GM19240 (cell line): ENCODE measurements around the gene ARID5A.

ENCODE experiments used
- DNase-seq: peaks from one replicate; pipeline ENCODE4 v3.0.0; 2011; ENCODE audit warnings: low spot score; ENCODE audit not compliant: insufficient read length

ARID5A gene

DNA sequence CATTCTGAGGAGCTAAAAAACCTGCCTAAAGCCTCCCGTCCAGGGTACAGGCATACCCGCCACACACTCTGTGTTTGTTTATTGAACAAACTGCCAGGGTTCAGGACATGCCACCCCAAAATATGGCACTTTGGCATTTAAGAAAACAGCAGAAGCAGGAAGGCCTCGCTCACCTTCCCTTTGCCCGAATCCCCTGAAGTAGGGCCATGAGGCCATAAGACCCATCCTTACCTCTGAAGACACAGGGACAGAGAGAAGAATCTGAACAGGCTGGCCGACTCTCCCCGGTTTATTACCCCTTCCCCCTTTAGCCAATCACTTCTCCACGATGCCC is 29.7 kb upstream of the ARID5A start:
- no peak for DNase-seq

DNA sequence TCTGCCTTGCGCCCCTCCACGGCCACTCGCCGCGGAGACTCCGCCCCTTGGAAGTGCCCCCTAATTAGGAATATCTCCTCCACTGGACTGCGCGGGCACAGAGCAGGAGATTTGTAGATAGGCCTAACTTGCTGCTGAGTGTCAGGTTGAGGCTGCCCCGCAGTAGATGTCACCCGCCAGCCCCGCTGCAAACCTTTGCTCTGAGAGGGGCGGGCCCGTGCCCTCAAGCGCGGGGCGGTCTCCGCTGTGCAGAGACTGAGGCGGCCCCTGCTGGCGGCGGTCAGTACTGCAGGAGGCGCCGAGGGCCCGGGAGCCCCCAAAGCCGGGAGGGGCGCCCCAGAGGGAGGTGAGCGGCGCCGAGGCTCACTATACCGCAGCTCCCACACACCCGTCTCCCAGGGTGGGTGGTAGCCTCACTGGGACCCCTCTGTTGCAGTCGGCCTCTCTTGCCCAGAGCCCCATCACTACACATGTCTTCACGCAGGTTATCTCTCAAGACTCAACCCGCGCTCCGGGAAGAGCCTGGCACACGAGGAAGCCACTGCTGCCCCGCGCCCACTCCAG is 28.5 kb upstream of the ARID5A start:
- peak; percentile 70 for DNase-seq

DNA sequence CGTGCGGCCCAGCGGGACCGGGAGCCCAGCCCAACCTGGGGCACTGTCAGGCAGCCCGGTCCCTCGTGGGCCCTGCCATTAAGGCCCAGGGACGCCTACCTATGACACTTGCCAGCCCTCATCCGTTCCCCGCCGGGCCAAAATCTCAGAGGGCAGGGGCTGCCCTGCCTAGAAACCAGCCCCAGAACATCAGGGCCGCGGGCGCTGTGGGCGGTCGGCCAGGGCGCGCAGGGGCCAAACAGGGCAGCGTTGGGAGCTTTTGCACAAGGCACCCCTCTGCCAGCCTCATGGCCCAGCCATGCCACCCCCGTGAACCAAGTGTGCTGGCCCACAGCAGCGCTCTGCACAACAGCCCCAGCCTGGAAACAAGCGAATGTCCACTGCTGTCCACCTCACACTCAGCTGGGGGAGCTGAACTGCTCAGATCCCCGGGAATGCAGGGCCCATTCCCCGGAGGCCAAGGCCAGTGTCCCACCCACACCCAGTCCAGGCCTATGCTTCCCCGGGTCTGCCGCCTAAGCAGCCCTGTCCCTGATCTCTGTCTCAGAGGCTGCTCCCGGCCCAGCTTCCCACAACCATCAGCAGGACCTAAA is 27.9 kb upstream of the ARID5A start:
- DNase-seq: no peak

DNA sequence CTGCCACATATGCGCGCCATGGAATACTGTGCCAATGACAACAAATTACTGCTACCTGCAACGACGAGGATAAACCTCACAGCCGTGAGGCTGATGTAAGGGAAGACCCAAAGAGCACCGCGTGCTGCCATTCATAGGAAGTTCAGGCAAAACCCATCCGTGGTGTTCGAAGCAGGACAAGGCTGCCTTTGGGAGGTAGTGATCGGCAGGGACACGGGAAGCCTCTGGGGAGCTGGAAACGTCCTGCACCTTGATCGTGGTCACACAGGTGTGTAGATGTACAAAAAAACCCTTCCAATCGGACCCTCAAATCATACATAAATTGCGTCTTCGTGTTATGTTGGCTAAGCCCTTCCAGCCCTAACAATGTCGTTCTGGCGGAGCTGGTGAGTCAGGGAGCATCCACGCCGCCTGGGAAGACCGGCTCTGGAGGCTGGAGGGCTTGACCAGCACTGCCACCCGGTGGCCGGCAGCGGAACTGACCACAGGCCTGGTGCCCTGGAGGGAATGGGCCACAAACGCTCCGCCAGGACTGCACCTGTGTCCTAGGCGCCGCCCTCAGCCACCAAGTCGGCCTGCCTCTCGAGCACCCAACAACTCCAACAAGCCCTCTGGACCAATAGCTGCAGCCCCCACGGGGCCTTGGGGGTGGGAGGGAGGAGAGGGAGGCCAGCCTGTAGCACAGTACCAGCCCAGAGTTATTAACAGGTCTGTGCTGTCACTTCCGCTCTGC is 27.3 kb upstream of the ARID5A start:
- DNase-seq: peak; percentile 42

DNA sequence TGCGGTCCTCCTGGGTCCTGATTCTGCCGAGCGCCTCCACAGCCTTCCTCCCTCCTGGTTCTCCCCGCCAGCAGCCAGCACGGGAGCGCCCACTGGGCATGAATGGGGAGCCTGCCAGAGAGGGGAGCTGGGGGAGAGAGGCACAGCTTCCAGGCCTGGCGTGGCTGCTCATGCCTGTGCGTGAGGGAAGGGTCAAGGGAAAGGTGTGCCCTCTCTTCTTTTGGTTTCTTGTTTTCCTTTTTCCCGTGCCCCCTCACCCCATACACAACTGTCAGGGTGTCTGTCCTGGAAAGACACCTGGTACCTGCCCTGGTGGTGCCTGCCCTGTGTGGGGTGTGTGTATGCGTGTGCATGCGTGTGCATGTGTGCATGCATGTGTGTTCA is 26.7 kb upstream of the ARID5A start:
- no peak for DNase-seq

DNA sequence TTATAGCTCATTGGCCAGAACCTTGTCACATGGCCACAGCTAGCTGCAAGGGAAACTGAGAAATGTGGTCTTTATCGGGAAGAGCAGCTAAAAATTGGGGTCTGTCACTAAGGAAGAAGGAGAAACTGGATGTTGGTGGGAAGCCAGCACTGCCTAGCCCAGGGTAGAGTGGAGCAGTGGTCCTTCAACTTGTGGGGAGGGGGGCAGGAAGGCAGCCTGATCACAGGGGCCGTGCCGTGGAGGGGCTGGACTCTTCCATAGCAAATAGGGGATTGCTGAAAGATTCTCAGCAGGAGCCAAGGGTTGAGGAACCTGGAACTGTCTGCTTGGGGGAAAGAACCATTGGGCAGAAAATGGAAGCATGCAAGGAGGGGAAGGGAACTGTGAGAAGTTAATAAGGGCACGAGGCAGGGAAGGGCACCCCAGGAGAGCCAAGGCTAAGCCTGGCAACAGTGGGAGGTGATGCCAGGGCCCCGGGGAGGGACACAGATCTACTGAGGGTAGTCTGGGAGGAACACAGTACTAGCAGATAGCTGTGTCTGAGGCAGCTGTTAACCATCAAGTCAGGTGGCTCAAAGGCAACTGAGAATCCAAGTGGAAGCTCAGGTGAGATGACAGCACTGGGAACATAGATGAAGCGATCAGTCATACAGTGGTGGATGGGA is 25.5 kb upstream of the ARID5A start:
- no peak for DNase-seq

DNA sequence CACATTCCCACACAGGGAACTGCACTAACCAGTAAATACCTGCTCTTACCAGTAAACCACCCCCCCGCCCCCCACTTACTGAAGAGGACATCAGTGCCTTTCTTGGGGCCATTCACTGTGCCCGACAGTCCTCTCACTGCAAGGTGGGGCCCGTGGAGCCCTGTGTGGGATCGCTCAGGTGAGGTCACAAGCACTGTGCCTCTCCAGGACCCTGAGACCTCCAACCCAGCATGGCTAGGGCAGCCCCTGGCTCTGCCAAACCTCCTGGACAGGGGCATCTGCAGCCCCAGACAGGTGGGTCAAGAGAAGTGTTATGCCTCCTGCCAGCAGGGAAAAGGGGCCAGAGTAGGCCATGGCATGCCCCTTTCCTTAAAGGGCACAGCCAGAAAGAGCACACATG is 24.7 kb upstream of the ARID5A start:
- no peak for DNase-seq

DNA sequence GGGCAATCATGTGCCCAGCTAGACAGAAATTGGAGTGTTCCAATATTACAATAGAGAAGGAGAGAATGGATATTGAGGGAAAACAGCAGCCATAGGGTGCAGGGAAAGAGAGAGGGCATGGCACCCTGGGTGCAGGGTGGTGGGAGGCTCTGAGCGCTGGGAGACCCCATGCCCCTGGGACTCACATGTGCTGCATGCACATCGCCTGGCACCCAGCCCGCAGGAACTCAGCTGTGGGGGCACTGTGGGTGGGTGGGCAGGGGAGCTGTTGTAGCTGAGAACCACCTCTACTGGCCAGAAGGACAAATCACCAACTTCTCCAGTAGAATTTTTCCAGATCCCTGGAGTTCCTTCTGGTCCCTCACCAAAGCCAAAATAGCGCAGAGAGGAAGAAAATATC is 24.2 kb upstream of the ARID5A start:
- no peak for DNase-seq

DNA sequence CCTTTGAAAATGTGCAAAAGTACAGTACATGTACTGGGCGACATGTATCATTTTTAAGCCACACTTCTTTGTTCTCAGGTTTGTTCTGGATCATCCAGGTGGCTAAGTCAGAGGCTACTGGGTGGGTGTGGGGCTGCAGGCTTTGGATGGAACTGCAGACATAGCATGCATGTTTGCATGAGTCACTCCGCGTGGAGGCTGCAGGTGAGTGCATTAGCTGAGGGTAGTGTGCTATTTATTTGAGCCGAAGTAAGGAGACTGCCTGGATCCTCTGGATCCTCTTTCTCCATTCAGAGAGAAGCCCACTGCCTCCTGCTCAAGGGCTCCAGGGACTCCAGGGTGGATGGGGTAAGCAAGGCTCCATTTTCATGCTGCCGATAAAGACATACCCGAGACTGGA is 22.0 kb upstream of the ARID5A start:
- DNase-seq: no peak

DNA sequence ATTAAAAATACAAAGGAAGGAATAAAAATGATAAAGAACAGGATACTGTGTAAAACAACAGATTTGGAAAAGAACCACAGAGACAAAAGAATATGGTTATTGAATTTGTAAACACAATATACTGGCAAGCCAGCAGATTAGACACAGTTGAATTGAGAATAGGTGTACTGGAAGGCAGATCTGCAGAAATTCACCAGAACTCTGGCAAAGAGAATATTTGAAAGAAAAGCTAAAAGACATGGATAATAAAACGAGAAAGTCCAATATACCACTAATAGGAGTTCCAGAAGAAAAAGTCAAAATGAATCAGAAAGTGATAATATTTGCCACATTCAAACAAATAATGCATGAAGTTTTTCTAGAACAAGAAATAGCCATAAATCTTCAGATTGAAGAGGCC is 19.5 kb upstream of the ARID5A start:
- DNase-seq: no peak

DNA sequence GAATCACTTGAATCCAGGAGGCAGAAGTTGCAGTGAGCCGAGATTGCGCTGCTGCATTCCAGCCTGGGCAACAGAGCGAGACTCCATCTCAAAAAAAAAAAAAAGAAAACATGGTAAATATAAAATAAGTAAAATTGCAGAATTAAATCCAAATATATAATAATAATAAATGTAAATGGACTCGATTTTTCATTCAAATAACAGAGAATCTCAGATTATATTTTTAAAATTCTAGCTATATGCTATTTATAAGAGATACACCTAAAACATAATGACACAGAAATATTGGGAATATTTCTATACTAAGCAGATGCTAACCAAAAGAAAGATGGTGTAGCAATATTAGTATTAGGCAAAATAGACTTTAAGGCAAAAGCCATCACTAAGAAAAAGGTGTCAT is 16.3 kb upstream of the ARID5A start:
- no peak for DNase-seq

DNA sequence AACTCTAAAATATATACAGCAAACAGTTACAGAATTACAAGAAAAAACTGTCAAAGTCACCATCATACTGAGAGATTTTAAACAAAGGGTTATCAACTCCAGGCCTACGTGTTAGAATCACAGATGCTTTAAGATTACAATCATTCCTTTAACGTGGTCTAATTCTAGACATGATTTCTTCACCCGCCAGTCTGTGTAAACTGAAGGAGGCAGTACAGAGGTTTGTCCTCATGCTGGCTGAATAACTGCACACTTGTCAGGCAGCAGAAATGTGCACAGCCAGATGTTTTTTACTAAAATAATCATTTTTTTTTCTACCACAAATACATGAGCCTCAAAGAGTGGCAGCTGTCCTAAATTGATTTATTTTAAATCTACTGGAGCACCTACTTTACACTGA is 15.9 kb upstream of the ARID5A start:
- no peak for DNase-seq

DNA sequence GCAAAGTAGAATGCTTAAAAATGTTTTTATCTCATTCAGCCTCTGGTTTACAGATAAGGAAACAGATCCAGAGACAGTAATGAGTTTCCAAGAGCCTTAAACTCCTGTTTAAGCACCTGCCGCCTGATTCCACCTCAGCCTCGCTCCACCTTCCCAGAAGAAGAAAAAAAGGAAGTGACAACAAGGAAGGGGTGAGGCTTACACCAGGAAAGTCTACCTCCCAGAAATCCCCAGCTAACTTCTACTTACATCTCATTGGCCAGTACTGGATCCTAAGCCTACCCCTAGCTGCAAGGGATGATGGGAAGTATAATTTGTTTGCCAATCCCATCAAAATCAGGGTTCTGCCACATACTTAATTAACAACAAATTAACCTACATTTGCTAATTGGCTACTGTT is 15.3 kb upstream of the ARID5A start:
- DNase-seq: no peak

DNA sequence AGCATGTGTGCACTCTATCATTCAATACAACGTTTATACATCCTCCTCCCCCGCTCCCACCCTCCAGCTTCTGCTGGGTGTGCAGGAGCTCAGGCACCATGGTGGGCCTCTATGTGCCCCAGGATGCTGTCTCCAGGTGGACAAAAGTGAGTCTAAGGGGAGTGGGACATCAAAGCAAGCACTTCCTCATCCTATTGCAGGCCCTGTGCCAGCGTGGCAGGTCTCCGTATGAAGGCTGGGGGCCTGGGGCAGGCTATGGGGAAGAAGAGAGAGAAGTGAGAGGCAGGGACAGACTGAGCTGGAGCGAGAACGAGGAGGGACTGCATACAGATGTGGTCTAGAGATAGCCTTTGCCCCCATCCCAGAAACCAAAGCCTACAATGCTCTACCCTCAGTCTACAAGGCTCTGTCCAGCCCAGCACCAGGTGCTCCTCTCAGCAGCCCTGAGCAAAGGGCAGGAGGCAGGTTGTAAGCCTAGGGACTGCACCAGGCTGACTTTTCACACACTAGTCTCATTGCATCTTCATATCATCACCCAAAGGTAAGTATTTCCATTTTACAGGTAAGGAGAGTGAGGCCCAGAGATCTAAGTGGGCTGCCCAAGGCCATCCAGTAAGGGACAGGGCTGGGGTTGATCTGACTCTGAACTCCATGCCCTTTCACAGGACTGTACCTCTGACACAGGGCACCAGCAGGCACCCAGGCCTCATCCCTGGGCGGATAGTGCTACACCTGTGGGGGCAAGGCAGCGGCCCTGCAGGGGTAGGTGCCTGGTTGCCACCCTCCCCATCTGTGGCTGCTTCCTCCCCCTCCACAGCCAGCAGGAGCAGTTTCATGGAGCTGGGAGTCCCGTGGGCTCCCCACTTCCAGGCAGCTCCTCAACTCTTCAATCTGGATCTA is 14.0 kb upstream of the ARID5A start:
- DNase-seq: no peak

DNA sequence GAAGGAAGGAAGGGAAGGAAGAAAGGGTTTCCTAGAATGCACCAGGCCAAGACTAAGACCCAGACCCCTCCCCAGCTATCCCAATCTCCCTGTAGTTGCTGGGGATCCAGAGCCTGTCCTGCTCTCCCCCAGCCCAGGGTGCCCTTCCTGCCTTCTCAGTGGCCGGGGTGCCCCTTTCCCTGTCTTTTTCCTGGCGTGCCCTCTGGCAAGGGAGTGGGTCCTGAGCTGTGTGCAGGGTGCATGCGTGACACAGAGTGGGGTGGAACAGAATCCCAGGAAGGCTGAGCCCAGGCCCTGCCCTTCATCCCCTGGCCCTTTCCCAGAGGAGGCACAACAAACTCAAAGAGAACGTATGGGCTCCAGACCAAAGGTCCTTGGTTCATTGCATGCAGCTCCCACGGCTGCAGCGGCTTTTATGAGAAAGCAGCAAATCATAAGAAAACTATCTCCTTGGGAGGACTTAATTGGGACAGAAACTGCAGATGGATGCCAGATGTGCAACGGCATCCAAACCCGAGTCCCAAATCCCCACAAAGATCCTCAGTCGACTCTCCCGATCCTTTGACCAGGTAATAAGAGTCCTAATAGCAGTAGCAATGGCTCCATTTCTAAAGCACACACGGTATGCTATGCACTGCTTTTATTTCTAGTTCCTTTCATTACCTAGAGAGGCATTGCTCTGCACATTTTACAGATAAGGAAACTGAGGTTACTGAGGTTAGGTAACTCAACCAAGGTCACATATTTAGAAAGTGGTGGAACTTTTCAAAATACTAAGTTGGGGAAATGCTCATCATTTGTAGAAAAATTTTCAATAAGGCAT is 12.7 kb upstream of the ARID5A start:
- DNase-seq: no peak

DNA sequence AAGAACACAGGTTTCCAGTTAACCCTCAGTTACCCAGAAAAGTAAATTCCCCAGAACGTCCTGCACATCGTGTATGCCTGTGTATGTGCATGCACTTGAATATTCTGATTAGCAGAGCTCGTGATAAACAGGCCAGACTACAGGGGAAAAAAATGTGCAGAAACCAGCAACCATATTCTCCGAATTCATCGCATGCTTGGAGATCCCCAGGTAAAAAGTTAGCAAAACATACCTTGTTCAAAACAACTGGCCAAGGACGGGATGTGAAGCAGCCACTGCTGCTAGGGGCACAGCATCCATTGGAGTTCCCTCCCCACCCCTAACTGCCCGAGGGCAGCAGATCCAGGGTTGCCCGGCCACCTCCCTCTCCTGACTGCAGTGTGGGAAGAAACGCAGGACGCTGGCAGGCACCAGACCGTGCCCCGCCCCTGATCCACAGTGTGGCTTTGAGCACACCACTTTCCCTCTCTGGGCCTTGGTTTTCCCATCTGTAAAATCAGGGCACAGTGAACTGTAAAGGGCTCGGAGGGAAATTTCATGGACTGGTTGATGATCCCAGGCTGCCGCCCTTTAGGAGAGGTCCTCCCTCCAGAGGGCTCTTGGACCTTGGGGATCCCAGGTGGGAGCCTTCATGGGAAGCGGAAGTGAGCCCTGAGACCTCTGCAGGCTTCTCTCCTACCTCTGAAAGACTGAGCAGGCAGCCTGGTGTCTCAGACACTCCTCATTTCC is 11.9 kb upstream of the ARID5A start:
- DNase-seq: no peak

DNA sequence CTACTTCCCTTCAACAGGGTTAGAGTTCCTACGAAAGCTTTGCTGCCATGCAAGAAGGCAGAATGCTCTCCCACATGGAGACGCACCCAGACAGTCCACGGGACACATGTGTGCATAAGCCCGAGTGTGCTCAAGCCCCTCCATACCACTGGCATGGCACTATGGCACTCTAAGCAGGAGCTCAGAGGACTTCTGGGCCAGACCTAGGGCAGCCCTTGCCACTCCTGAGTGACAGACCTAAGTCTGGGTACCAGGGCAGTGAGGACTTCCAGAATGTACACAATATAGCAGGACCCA is 11.4 kb upstream of the ARID5A start:
- no peak for DNase-seq

DNA sequence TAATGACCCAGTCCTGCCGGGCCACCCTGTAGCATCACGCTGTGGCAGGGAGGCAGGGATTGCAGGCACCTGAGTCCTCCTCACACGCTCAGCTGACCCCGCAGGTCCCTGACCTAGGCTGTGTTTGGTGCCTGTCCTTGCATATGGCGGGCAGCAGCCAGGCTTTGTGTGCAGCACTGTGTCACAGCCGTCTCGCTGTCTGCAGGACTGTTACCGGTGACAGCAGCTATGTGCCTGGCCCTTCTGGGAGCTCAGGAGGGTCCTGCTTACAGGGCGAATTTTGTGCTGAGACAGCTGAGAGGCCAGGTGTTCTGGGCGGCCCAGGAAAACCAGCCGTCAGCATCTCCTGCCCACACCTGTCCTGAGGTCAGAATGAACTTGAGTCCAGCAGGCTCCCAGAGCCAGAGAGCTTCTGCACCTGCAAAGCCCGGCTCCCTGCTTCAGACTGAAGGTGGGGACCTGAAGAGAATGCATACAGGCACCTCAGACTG is 10.4 kb upstream of the ARID5A start:
- no peak for DNase-seq

DNA sequence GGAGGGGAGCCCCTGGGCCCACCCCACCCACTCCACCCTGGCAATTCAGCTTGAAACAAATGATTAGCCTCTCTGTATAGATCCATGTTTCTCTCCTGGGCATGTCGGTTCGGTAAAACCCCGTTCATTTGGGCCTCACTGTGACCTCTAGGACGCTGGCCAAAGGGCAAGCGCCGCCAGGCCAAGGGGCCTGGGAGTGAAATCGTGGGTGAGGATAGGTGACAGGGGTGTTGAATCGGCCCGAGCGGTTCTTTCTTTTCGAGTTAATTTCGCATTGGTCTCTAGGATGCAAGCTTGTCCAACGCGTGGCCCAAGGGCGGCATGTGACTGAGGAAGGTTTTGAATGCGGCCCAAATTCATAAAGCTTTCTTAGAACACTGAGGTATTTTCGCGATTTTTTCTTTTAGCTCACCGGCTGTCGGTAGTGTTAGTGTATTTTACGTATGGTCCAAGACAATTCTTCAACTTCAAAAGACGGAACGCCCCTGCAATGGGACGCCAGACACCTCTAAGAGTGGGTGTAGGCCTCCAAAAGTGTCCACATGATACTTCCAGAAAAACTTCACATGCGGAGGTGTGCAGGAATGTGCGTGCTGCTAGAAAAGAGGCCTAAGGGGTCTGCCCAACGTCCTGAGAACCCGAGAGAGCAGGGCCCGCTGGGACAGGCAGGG is 9.8 kb upstream of the ARID5A start:
- no peak for DNase-seq
